Calu3 (cell line): ENCODE results near the gene LFNG. TPM values are rescaled to one million over a fixed set of nuclear protein-coding genes. Genes with fewer than 3 reads are reported as not detected.

Experiments
- BruUV-seq: library from RNA; stranded (reverse); fragments of 400-500 nt; replicated peaks from 2 replicates; lab custom pipeline; 2021; lab: Mats Ljungman, UMichigan
- CTCF ChIA-PET: fragments of 300-600 bp; sonication (Branson Sonifier 250); formaldehyde crosslinking; loops from one replicate; lab custom pipeline; 2022; ENCODE audit warnings: antibody characterized with exemption; lab: Charles Lee
- DNase-seq: peaks from one replicate; pipeline ENCODE4 v3.0.0; 2022
- H3K27ac Mint-ChIP-seq: one replicate; pipeline ENCODE4 v1.8.0; 2022; ENCODE audit warnings: mixed read lengths; ENCODE audit not compliant: unreplicated experiment
- H3K27me3 Mint-ChIP-seq: one replicate; pipeline ENCODE4 v1.8.0; 2022; ENCODE audit warnings: mixed read lengths; ENCODE audit not compliant: unreplicated experiment
- H3K36me3 Mint-ChIP-seq: one replicate; pipeline ENCODE4 v1.8.0; 2022; ENCODE audit warnings: mild to moderate bottlenecking, moderate library complexity, mixed read lengths; ENCODE audit not compliant: insufficient read depth, unreplicated experiment
- H3K4me1 Mint-ChIP-seq: one replicate; pipeline ENCODE4 v1.8.0; 2022; ENCODE audit warnings: mild to moderate bottlenecking, low read depth, mixed read lengths; ENCODE audit not compliant: unreplicated experiment
- H3K4me3 Mint-ChIP-seq: one replicate; pipeline ENCODE4 v1.8.0; 2022; ENCODE audit warnings: mild to moderate bottlenecking, low read depth, moderate library complexity, mixed read lengths; ENCODE audit not compliant: unreplicated experiment
- H3K9me3 Mint-ChIP-seq: one replicate; pipeline ENCODE4 v1.8.0; 2022; ENCODE audit warnings: low read depth, mixed read lengths; ENCODE audit not compliant: unreplicated experiment
- intact Hi-C: fragments of 100-400 bp; cut with micrococcal nuclease; formaldehyde crosslinking; loops from one replicate; pipeline ENCODE4 v1.10.0; 2022; ENCODE audit not compliant: unreplicated experiment
- total RNA-seq: library from RNA; stranded (reverse); gene quantifications from 2 replicates; pipeline ENCODE4 v1.2.3, GENCODE V29; 2022
- TF ChIP-seq, protein P1 (sequence below): fragments of 200-600 bp; IDR thresholded peaks from one replicate; pipeline ENCODE4 v1.8.0; 2022; ENCODE audit warnings: antibody characterized with exemption; ENCODE audit not compliant: unreplicated experiment

The LFNG gene
- total RNA-seq, 1 experiment from 2014 or later, result 59.1 TPM

DNA sequence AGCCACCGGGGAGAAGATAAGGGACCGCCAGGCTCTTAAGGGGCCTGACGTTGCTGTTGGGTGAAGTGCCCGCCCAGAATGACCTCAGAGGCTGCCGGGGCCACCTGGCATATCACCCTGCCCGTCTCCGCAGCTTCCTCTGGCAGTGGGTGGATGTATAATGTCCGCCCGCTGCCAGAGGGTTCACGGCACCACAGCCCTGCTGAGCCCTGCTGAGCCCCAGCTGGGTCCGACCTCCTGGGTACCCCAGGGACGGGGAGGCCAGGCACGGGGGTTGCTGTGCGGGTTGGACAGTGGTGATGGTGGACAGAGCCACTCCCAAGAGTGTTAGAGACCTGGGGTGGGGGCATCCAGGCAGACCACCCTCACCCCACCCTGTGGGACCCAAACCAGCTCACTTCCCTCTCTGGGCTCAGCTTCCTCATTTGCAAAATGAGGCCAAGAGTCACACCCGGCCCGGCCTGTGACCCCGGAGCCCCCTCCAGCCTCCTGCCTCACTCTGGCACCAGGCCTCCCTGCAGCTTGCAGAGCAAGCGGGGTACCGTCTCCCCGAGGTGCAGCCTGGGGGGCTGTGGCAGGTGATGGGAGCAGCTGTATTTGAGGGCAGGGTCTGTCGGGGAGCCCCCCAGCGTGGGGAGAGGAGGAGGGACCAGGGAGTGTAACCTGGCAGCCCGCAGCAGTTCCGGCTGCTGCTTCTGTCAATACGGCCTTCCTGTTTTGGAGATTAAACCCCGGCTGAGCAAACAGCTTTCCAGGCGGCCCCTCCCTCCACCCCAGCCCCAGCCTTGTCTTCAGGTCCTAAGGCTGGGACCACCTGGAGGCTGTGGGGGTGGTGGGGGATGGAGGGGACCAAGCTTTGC, 8.4 kb upstream of the LFNG start:
- peak; percentile 64 for DNase-seq
- no TSS peak for BruUV-seq
- intact Hi-C loops, result no loop called here
- Mint-ChIP-seq H3K36me3 (peaks cover 6% of the 10 kb centered on the region), H3K27me3 (no peaks in the 10 kb centered on the region), H3K4me1 (peaks cover 39% of the 10 kb centered on the region), H3K4me3 (no peak overlapping the region), H3K9me3 (no peaks in the 10 kb centered on the region), H3K27ac (no peak overlapping the region)
- TF ChIP-seq, protein P1, sequence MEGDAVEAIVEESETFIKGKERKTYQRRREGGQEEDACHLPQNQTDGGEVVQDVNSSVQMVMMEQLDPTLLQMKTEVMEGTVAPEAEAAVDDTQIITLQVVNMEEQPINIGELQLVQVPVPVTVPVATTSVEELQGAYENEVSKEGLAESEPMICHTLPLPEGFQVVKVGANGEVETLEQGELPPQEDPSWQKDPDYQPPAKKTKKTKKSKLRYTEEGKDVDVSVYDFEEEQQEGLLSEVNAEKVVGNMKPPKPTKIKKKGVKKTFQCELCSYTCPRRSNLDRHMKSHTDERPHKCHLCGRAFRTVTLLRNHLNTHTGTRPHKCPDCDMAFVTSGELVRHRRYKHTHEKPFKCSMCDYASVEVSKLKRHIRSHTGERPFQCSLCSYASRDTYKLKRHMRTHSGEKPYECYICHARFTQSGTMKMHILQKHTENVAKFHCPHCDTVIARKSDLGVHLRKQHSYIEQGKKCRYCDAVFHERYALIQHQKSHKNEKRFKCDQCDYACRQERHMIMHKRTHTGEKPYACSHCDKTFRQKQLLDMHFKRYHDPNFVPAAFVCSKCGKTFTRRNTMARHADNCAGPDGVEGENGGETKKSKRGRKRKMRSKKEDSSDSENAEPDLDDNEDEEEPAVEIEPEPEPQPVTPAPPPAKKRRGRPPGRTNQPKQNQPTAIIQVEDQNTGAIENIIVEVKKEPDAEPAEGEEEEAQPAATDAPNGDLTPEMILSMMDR, result no peak
- CTCF ChIA-PET, result interaction anchor here (0.6 to 1.5 kb wide), 4 partner anchors 9 to 317 kb away, joined by 3 read pairs; no protein-coding TSS in a partner anchor

DNA sequence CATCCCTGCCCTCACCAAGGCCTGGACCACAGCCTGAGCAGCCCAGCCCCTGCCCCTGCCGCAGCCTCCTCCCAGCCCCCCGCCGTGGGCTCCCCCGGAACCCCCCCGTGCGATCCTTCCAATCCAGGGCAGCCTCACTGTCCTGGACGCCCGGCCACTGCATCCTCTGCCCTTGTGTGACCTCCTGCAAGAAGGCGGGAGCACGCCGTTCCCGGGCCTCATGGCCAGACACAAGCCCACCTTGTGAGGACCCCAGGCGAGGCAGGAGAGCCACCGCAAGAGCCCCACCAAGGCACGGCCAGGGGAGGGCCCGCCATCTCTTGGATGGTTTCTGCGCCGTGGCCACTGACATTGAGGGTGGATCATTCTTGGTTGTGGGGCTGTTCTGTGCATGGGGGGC, 7.8 kb upstream of the LFNG start:
- TF ChIP-seq, protein P1, result no peak
- H3K4me3 Mint-ChIP-seq, result no peak overlapping the region
- H3K27ac Mint-ChIP-seq, result no peak overlapping the region
- no peaks in the 10 kb centered on the region for H3K9me3 Mint-ChIP-seq
- intact Hi-C loops, result no loop called here
- CTCF ChIA-PET, result interaction anchor here (0.9 to 1.5 kb wide), 3 partner anchors 9 to 317 kb away, joined by 3 read pairs; no protein-coding TSS in a partner anchor
- H3K36me3 Mint-ChIP-seq, result peaks cover 6% of the 10 kb centered on the region
- BruUV-seq, result no TSS peak
- DNase-seq, result no peak
- peaks cover 44% of the 10 kb centered on the region for H3K4me1 Mint-ChIP-seq
- H3K27me3 Mint-ChIP-seq, result no peaks in the 10 kb centered on the region

DNA sequence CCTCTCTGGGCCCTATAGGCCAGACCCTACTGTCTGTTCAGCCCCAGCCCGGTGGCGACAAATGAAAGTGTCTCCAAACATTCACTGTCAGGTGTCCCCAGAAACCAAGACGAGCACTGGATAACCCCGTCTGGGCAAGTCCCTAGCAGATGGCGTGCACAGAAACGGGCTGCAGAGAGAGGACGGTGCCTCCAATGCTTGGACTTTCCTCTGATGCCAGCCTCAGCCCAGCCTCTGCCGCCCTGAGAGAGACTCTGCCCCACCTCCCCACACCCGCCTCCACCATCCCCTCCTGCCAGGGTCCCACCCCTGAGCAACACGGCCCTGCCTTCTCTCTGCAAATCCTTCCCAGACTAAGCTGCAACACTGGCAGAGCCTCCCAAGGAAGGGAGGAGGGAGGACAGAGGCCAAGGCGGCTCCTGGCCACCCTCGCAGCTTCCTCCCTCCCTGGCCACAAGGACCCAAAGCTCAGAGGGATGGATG, 7.4 kb upstream of the LFNG start:
- BruUV-seq, result no TSS peak
- CTCF ChIA-PET, result interaction anchor here (0.6 to 1.5 kb wide), 2 partner anchors 10 to 43 kb away, joined by 3 read pairs; no protein-coding TSS in a partner anchor
- Mint-ChIP-seq H3K36me3 (peaks cover 10% of the 10 kb centered on the region), H3K27me3 (no peaks in the 10 kb centered on the region), H3K4me1 (peaks cover 46% of the 10 kb centered on the region), H3K27ac (no peak overlapping the region), H3K4me3 (no peak overlapping the region), H3K9me3 (no peaks in the 10 kb centered on the region)
- DNase-seq, result no peak
- intact Hi-C loops, result no loop called here
- TF ChIP-seq, protein P1, result no peak

DNA sequence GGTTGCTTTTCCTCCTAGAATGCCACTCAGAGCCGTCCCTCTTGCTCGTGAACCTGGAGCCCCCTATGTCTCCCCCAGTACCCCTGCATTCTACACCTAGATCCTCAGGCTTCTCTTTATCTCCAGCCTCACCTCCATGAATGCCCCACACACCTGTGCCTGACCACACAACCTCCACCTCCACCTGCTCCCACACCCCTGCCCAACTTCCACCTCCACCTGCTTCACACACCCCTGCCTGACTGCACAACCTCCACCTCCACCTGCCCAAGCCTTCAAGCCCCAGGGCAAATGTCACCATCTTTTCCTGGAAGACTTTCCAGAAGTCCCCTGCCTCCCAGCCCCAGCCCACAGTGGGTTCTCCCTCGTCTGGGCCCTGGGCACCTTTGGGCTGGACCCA, 6.9 kb upstream of the LFNG start:
- CTCF ChIA-PET, result interaction anchor here (0.6 to 1.5 kb wide), 2 partner anchors 11 to 44 kb away, joined by 3 read pairs; no protein-coding TSS in a partner anchor

More for the DNA sequence above, 6.9 kb upstream of the LFNG start:
- Mint-ChIP-seq H3K27ac (no peak overlapping the region), H3K36me3 (peaks cover 10% of the 10 kb centered on the region), H3K9me3 (no peaks in the 10 kb centered on the region), H3K4me3 (no peak overlapping the region), H3K4me1 (peaks cover 51% of the 10 kb centered on the region), H3K27me3 (no peaks in the 10 kb centered on the region)
- no TSS peak for BruUV-seq
- DNase-seq, result no peak
- intact Hi-C loops, result no loop called here
- TF ChIP-seq, protein P1, result no peak
